Measurements from ENCODE around the gene SLC17A5. TPM values are rescaled to one million over a fixed set of nuclear protein-coding genes. Genes with fewer than 3 reads are reported as not detected.

Gene SLC17A5
- total and polyA plus RNA-seq, 9 of the 15 experiments (the other 6 are each of a cell fraction or from before 2014, with no cell fraction given) = 1.3 to 7.2 (median 3.4) TPM

- TF ChIP-seq TEAD2 (tag; IDR thresholded peaks at IDR 0.05) = no peak
- TF ChIP-seq ZFP30 (CRISPR knock-in tag; IDR thresholded peaks at IDR 0.05; ENCODE audit: borderline replicate concordance) = no peak
- TF ChIP-seq SMAD1 (IDR thresholded peaks at IDR 0.05; ENCODE audit: low read depth, low read length, partially characterized antibody) = no peak
- no peak for TF ChIP-seq ZNF584 (CRISPR knock-in tag; IDR thresholded peaks at IDR 0.05; ENCODE audit: low read depth)
- TF ChIP-seq HDAC2 (IDR thresholded peaks at IDR 0.05) = no peak
- no peak for TF ChIP-seq MEIS2 (IDR thresholded peaks at IDR 0.05; ENCODE audit: partially characterized antibody)
- TF ChIP-seq FOXK1 (CRISPR knock-in tag; IDR thresholded peaks at IDR 0.05; ENCODE audit: borderline replicate concordance) = no peak
- TF ChIP-seq ZNF586 (CRISPR knock-in tag; conservative IDR thresholded peaks at IDR 0.05) = no peak
- no peak for TF ChIP-seq TFE3 (CRISPR knock-in tag; IDR thresholded peaks at IDR 0.05)
- TF ChIP-seq CHD2 (IDR thresholded peaks at IDR 0.05; ENCODE audit: low read depth, low read length) = no peak
- TF ChIP-seq TOE1 (IDR thresholded peaks at IDR 0.05; ENCODE audit: borderline replicate concordance) = no peak
- no peak for TF ChIP-seq TOE1 (CRISPR knock-in tag; IDR thresholded peaks at IDR 0.05; ENCODE audit: borderline replicate concordance, low read depth)
- no peak for TF ChIP-seq E2F8 (IDR thresholded peaks at IDR 0.05; ENCODE audit: low read depth, partially characterized antibody)
- no peak for TF ChIP-seq MLLT1 (IDR thresholded peaks at IDR 0.05)
- no peak for TF ChIP-seq ZBTB33 (CRISPR knock-in tag; IDR thresholded peaks at IDR 0.05)
- no peak for TF ChIP-seq ZNF165 (CRISPR knock-in tag; IDR thresholded peaks at IDR 0.05; ENCODE audit: borderline replicate concordance)
- TF ChIP-seq MAFG (tag; conservative IDR thresholded peaks at IDR 0.05) = no peak
- TF ChIP-seq MBD2 (IDR thresholded peaks at IDR 0.05; ENCODE audit: borderline replicate concordance, low read depth) = no peak
These were observed 21.8 kb upstream of the SLC17A5 start (continued) for GRCh38 chr6:73675466-73676098.

Data from K562 (cell line).